Smooth muscle cell (in vitro differentiated cells): ENCODE results near the gene MLYCD. TPM values are rescaled to one million over a fixed set of nuclear protein-coding genes. Genes with fewer than 3 reads are reported as not detected.
"Not testable (repeated sequence)": the region's sequence is repeated elsewhere in the genome, so short reads cannot be mapped to it uniquely, and the experiment has no call there.

Experiments used
- DNase-seq: peaks from one replicate; lab custom pipeline; 2025; ENCODE audit not compliant: unreplicated experiment; lab: John Stamatoyannopoulos, UW
- H2AFZ ChIP-seq: fragments of 200-600 bp; sonication (generic); 2 replicates; pipeline ENCODE4 v1.6.0; 2016; ENCODE audit warnings: antibody characterized with exemption, low read depth, mild to moderate bottlenecking
- H3F3A ChIP-seq: fragments of 200-600 bp; sonication (generic); 2 replicates; pipeline ENCODE4 v1.6.0; 2017; ENCODE audit warnings: antibody characterized with exemption, low read depth
- H3K27ac ChIP-seq: fragments of 200-600 bp; sonication (generic); 2 replicates; pipeline ENCODE4 v1.5.1; 2016; ENCODE audit warnings: low read depth, mild to moderate bottlenecking
- H3K27me3 ChIP-seq: fragments of 200-600 bp; sonication (generic); 2 replicates; pipeline ENCODE4 v1.6.1; 2016; ENCODE audit warnings: low read depth, mild to moderate bottlenecking
- H3K36me3 ChIP-seq: fragments of 200-600 bp; sonication (generic); 2 replicates; pipeline ENCODE4 v1.5.1; 2016; ENCODE audit warnings: low read depth
- H3K4me1 ChIP-seq: fragments of 200-600 bp; sonication (generic); 2 replicates; pipeline ENCODE4 v1.5.1; 2016; ENCODE audit warnings: low read depth
- H3K4me2 ChIP-seq: fragments of 200-600 bp; sonication (generic); 2 replicates; pipeline ENCODE4 v1.6.0; 2016; ENCODE audit warnings: mild to moderate bottlenecking
- H3K4me3 ChIP-seq: fragments of 200-600 bp; sonication (generic); 2 replicates; pipeline ENCODE4 v1.5.1; 2016; ENCODE audit warnings: mild to moderate bottlenecking
- H3K79me2 ChIP-seq: fragments of 200-600 bp; sonication (generic); 2 replicates; pipeline ENCODE4 v1.6.0; 2016; ENCODE audit warnings: low read depth, mild to moderate bottlenecking
- H3K9ac ChIP-seq: fragments of 200-600 bp; sonication (generic); 2 replicates; pipeline ENCODE4 v1.6.0; 2016; ENCODE audit warnings: low read depth
- H3K9me3 ChIP-seq: fragments of 200-600 bp; sonication (generic); replicated peaks from 2 replicates; pipeline ENCODE4 v1.5.1; 2016; ENCODE audit warnings: low read depth
- H4K20me1 ChIP-seq: fragments of 200-600 bp; sonication (generic); 2 replicates; pipeline ENCODE4 v1.6.0; 2016; ENCODE audit warnings: low read depth
- CTCF ChIP-seq: fragments of 200-600 bp; sonication (generic); IDR thresholded peaks from 2 replicates; pipeline ENCODE4 v1.5.1; 2017; ENCODE audit warnings: borderline replicate concordance, mild to moderate bottlenecking, antibody characterized with exemption; ENCODE audit not compliant: insufficient read depth, poor library complexity, severe bottlenecking
- WGBS: methylation state at CpG from one replicate; pipeline ENCODE4 v1.1.7; 2016; ENCODE audit warnings: low lambda C conversion rate; 5-methylcytosine and 5-hydroxymethylcytosine counted together
- polyA plus RNA-seq: library from polyadenylated mRNA; unstranded; fragments of >200 nt; fragmentation: Nextera tagmentation; extraction: Ambion mirVana; gene quantifications from 2 replicates; pipeline ENCODE4 v1.2.1, GENCODE V29; 2016
- total RNA-seq: library from RNA; depleted of rRNA; stranded (reverse); fragments of >200 nt; gene quantifications from 2 replicates; pipeline ENCODE4 v1.2.3, GENCODE V29; 2014

MLYCD gene
- total and polyA plus RNA-seq, 2 experiments from 2014 or later: 1.2 to 1.6 TPM

GRCh38 chr16:83940119-83940518 lies 41.2 kb downstream of the MLYCD start:
- no peak overlapping the region for H3K27ac ChIP-seq
- H3F3A ChIP-seq: no peaks in the 10 kb centered on the region
- no peaks in the 10 kb centered on the region for H3K4me1 ChIP-seq
- no peaks in the 10 kb centered on the region for H3K9me3 ChIP-seq
- WGBS: 90% methylated on average over 12 of the region's 12 CpGs
- no peaks in the 10 kb centered on the region for H3K27me3 ChIP-seq
- H3K79me2 ChIP-seq: no peaks in the 10 kb centered on the region
- no peak overlapping the region for H3K4me3 ChIP-seq
- no peak overlapping the region for H3K9ac ChIP-seq
- no peaks in the 10 kb centered on the region for H3K36me3 ChIP-seq
- no peaks in the 10 kb centered on the region for H4K20me1 ChIP-seq
- no peak overlapping the region for H3K4me2 ChIP-seq
- no peak for TF ChIP-seq CTCF
- H2AFZ ChIP-seq: no peak overlapping the region
- DNase-seq: no peak

GRCh38 chr16:83940630-83941378 lies 41.9 kb downstream of the MLYCD start:
- no peak overlapping the region for H3K9ac ChIP-seq
- TF ChIP-seq CTCF: no peak

GRCh38 chr16:83941546-83941945 lies 42.6 kb downstream of the MLYCD start:
- H3K9ac ChIP-seq, H3K4me2 ChIP-seq, H3K27ac ChIP-seq, H3K27me3 ChIP-seq, H3K79me2 ChIP-seq, H3K36me3 ChIP-seq, H2AFZ ChIP-seq, H3F3A ChIP-seq, DNase-seq, H3K4me3 ChIP-seq, H3K9me3 ChIP-seq, H4K20me1 ChIP-seq, H3K4me1 ChIP-seq: not testable (repeated sequence)
- WGBS: 96% methylated on average over 8 of the region's 9 CpGs

More at GRCh38 chr16:83940630-83941378, 41.9 kb downstream of the MLYCD start:
- Histone ChIP-seq H3K27me3 (no peaks in the 10 kb centered on the region), H3K79me2 (no peaks in the 10 kb centered on the region), H3K4me3 (no peak overlapping the region), H3K9me3 (no peaks in the 10 kb centered on the region), H3K36me3 (no peaks in the 10 kb centered on the region), H2AFZ (no peak overlapping the region), H3K4me2 (no peak overlapping the region), H3K4me1 (no peaks in the 10 kb centered on the region), H3F3A (no peaks in the 10 kb centered on the region), H4K20me1 (no peaks in the 10 kb centered on the region), H3K27ac (no peak overlapping the region)
- 90% methylated on average over 28 of the region's 28 CpGs for WGBS
- DNase-seq: no peak

GRCh38 chr16:83942074-83942473 lies 43.2 kb downstream of the MLYCD start:
- no peaks in the 10 kb centered on the region for H3F3A ChIP-seq
- H2AFZ ChIP-seq: no peak overlapping the region
- no peaks in the 10 kb centered on the region for H3K27me3 ChIP-seq
- no peaks in the 10 kb centered on the region for H3K4me1 ChIP-seq
- no peak overlapping the region for H3K27ac ChIP-seq
- H3K36me3 ChIP-seq: no peaks in the 10 kb centered on the region
- no peaks in the 10 kb centered on the region for H4K20me1 ChIP-seq
- no peak overlapping the region for H3K4me3 ChIP-seq
- no peak for DNase-seq
- 91% methylated on average over 14 of the region's 14 CpGs for WGBS
- no peak overlapping the region for H3K9ac ChIP-seq
- H3K9me3 ChIP-seq: no peaks in the 10 kb centered on the region
- no peaks in the 10 kb centered on the region for H3K79me2 ChIP-seq
- TF ChIP-seq CTCF: no peak
- H3K4me2 ChIP-seq: no peak overlapping the region
